Stimulated activated CD4-positive, alpha-beta T cell treated with anti-CD3 and anti-CD28 coated beads, TNF-alpha, amount 100 ng/mL, for 1 hour (primary cell): Measurements from ENCODE around the gene PGA5.

Source experiments
- DNase-seq, 3 donors: peaks; one replicate each; pipeline ENCODE4 v3.0.0-alpha.2; 2020; ENCODE audit warnings: low read depth in 3 of 3, low spot score in 1 of 3

PGA5 gene

GRCh38 chr11:61293867-61294716 lies 53.1 kb downstream of the PGA5 start:
- peak in 1 of 3 donors; percentile 42 for DNase-seq

DNA sequence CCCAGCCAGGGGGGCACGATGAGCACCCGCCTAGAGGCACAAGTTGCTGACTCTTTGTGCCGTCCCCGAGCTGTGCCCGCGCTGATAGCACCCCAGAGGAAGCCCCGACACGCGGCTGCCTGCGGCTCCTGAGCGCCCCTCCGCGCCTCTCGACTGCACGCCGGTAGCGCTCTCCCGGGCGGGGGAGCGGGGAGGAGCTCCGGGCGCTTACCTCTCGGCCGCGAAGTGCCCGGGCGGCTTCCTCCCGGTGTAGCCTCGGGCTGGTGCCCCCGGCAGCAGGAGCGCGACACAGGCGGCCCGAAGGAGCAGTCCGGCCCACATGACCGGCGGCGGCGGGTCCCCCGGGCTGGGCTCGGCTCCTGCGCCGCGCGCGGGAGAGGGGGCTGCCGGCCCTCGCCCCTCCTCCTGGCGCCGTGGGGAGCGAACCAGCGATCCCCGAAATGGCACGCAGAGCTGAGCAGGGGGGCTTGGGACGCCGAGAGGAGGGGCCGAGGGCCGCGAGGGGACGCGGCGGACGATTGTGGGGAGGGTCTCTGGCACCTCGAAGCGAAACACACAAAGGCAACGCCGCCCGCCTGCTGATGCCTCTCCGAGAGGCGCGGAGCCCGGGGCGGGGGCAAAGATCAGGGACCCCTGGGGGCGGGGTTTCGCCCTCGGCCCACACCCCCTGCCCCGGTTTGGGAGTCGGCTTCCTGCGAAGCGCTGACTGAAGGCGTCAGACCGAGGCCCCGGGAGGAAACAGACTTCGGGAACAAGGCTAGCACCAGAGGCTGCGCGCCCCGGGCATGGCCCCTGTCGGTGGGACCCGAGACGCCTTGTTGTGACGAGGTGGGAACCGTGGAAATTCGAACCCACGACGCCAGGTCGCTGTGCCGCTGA lies 54.0 kb downstream of the PGA5 start, which contains the start of gene VWCE:
VWCE (minus strand) TSS at position 600 of the 879 bp plus-strand sequence; CDS start at position 321, 279 bp downstream.
- peak in 2 of 3 donors; percentile 25 to 62 for DNase-seq

DNA sequence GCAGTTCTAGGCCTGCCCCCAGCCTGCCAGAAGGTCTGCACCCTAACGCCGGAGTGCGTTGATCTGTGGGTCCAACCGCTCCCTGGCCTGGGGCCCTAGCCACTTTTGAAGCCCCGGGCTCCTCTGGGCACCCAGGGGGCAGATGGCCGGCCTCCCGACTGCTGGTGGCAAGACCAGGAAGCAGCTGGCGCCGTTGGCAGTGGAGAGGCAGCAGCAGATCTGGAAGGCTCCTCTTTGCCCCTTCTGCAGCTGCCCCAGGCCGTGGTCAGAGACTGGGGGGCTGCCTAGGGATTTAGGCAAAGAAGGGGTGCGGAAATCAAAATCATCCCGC lies 54.6 kb downstream of the PGA5 start:
- no peak for DNase-seq

DNA sequence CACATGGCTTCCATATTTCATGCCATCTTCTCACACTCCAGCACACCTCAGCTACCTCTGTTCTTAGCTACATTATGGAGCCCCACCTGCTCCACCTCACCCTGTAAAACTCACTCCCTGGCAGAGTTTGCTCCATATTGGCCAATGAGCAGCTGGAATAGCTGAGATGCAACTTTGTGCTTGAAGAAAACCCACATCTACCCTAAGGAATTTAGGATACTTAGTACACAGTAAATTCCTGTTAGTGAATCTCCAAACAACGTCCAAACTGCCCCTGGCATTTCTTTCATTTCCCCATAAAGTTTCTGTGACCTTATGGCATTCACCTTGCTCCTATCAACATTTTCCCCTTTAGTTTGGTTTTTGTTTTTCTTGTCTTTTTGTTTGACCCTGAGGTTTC lies 56.4 kb downstream of the PGA5 start:
- DNase-seq, result no peak

- no peak for DNase-seq
Measured at GRCh38 chr11:61297746-61298145, 56.8 kb downstream of the PGA5 start.

- DNase-seq, result no peak
Measured at GRCh38 chr11:61298663-61299244, 57.8 kb downstream of the PGA5 start.
